SK-N-SH (cell line): ENCODE results near the gene BTAF1. TPM values are rescaled to one million over a fixed set of nuclear protein-coding genes. Genes with fewer than 3 reads are reported as not detected.
A peak's percentile ranks its signal among the peaks of the same experiment; 100 is the strongest.

ENCODE experiments used
- CTCF ChIA-PET: fragments of 300-600, 350-600 bp; formaldehyde crosslinking; extraction: SDS; loops from one replicate; lab custom pipeline; 2021; lab: Yijun Ruan, JAX
- POLR2A ChIA-PET: fragments of 350-600 bp; sonication (Branson Sonifier 250); formaldehyde crosslinking; extraction: SDS; loops from one replicate; lab custom pipeline; 2020; ENCODE audit warnings: antibody characterized with exemption, inconsistent platforms; lab: Yijun Ruan, JAX
- DNase-seq: peaks from one replicate; pipeline ENCODE4 v3.0.0; 2012
- H2AFZ ChIP-seq: fragments of 200-600 bp; sonication (generic); 2 replicates; pipeline ENCODE4 v1.8.1; 2016; ENCODE audit warnings: antibody characterized with exemption, mild to moderate bottlenecking, low read depth
- H3F3A ChIP-seq: fragments of 200-600 bp; sonication (generic); replicated peaks from 2 replicates; pipeline ENCODE3; 2016; ENCODE audit warnings: antibody characterized with exemption, mild to moderate bottlenecking; ENCODE audit not compliant: insufficient read depth
- H3K27ac ChIP-seq, 2 experiments: fragments of 200-500 bp in 1 of 2; fragments of 200-600 bp in 1 of 2; sonication (Bioruptor generic) in 1 of 2; sonication (generic), shearing (Covaris generic) in 1 of 2; 2 replicates each; pipeline versions ENCODE4 v1.5.1 to v1.6.1; 2014 to 2016; ENCODE audit warnings: low read depth in 2 of 2, inconsistent platforms in 1 of 2, low read length in 1 of 2, mild to moderate bottlenecking in 1 of 2, mixed read lengths in 1 of 2
- H3K27me3 ChIP-seq: fragments of 200-600 bp; sonication (generic), shearing (Covaris generic); 2 replicates; pipeline ENCODE4 v1.6.1; 2016; ENCODE audit warnings: mixed run types; ENCODE audit not compliant: insufficient read depth
- H3K36me3 ChIP-seq, 2 experiments: fragments of 200-500 bp in 1 of 2; fragments of 200-600 bp in 1 of 2; sonication (Bioruptor generic) in 1 of 2; sonication (generic) in 1 of 2; replicated peaks in 1 of 2; 2 replicates each; pipeline versions ENCODE3 to v1.5.1; 2014 to 2016; ENCODE audit warnings: low read length in 1 of 2, mild to moderate bottlenecking in 1 of 2; ENCODE audit not compliant: insufficient read depth in 2 of 2, control insufficient read depth in 1 of 2
- H3K4me1 ChIP-seq, 2 experiments: fragments of 200-500 bp in 1 of 2; fragments of 200-600 bp in 1 of 2; sonication (Bioruptor generic) in 1 of 2; sonication (generic), shearing (Covaris generic) in 1 of 2; 2 replicates each; pipeline versions ENCODE4 v1.5.1 to v1.6.1; 2014 to 2016; ENCODE audit warnings: low read depth in 1 of 2, low read length in 1 of 2, mixed run types in 1 of 2; ENCODE audit not compliant: insufficient read depth in 2 of 2, control insufficient read depth in 1 of 2
- H3K4me2 ChIP-seq: fragments of 200-600 bp; sonication (generic), shearing (Covaris generic); 2 replicates; pipeline ENCODE4 v1.6.1; 2017; ENCODE audit warnings: mixed run types
- H3K4me3 ChIP-seq, 2 experiments: fragments of 200-500 bp in 1 of 2; fragments of 200-600 bp in 1 of 2; sonication (Bioruptor generic) in 1 of 2; sonication (generic), shearing (Covaris generic) in 1 of 2; 2 replicates each; pipeline versions ENCODE4 v1.5.1 to v1.8.1; 2014 to 2016; ENCODE audit warnings: low read depth in 2 of 2, inconsistent platforms in 1 of 2, low read length in 1 of 2, mild to moderate bottlenecking in 1 of 2, mixed read lengths in 1 of 2, moderate library complexity in 1 of 2
- H3K79me2 ChIP-seq: fragments of 200-600 bp; sonication (generic); 2 replicates; pipeline ENCODE4 v1.8.1; 2017; ENCODE audit warnings: mild to moderate bottlenecking; ENCODE audit not compliant: insufficient read depth
- H3K9ac ChIP-seq: fragments of 200-600 bp; sonication (generic); 2 replicates; pipeline ENCODE4 v1.6.1; 2017; ENCODE audit warnings: mixed run types
- H3K9me2 ChIP-seq: fragments of 200-600 bp; sonication (generic); 2 replicates; pipeline ENCODE4 v1.6.1; 2017; ENCODE audit warnings: mixed run types
- H3K9me3 ChIP-seq: fragments of 200-600 bp; sonication (generic); 2 replicates; pipeline ENCODE4 v1.6.1; 2017; ENCODE audit warnings: mixed run types, mild to moderate bottlenecking, moderate library complexity
- H4K20me1 ChIP-seq: fragments of 200-600 bp; sonication (generic); 2 replicates; pipeline ENCODE4 v1.6.1; 2017; ENCODE audit warnings: mild to moderate bottlenecking, mixed run types; ENCODE audit not compliant: insufficient read depth
- CTCF ChIP-seq: fragments of 200-600 bp; sonication (generic); IDR thresholded peaks from 2 replicates; pipeline ENCODE4 v1.6.1; 2017; ENCODE audit warnings: antibody characterized with exemption, mild to moderate bottlenecking, moderate library complexity
- FOXM1 ChIP-seq: IDR thresholded peaks from 2 replicates; pipeline ENCODE4 v1.4.0; 2012; ENCODE audit warnings: low read depth, mild to moderate bottlenecking
- GATA2 ChIP-seq: sonication (generic); formaldehyde crosslinking; IDR thresholded peaks from 2 replicates; pipeline ENCODE4 v1.5.0; 2020; ENCODE audit warnings: mild to moderate bottlenecking, missing genetic modification reagents
- IRF3 ChIP-seq: fragments of 150-350 bp; IDR thresholded peaks from 2 replicates; pipeline ENCODE4 v1.6.1; 2016; ENCODE audit warnings: mild to moderate bottlenecking, low read depth, low read length
- JUND ChIP-seq: IDR thresholded peaks from 2 replicates; pipeline ENCODE4 v1.4.0; 2012
- NFIC ChIP-seq: IDR thresholded peaks from 2 replicates; pipeline ENCODE4 v1.4.0; 2012; ENCODE audit warnings: borderline replicate concordance
- RCOR1 ChIP-seq: fragments of 150-350 bp; IDR thresholded peaks from 2 replicates; pipeline ENCODE4 v1.6.1; 2017; ENCODE audit warnings: antibody characterized with exemption, low read length
- SMC3 ChIP-seq: IDR thresholded peaks from 2 replicates; pipeline ENCODE4 v1.6.1; 2012; ENCODE audit warnings: low read depth, low read length, improper control_type of control experiment
- TAF1 ChIP-seq: IDR thresholded peaks from 2 replicates; pipeline ENCODE4 v1.6.1; 2012; ENCODE audit warnings: low read depth, mild to moderate bottlenecking, low read length, moderate library complexity, borderline replicate concordance
- ZBTB33 ChIP-seq: IDR thresholded peaks from 2 replicates; pipeline ENCODE4 v1.4.0; 2012; ENCODE audit warnings: low read depth, borderline replicate concordance
- WGBS: methylation state at CpG from one replicate; pipeline ENCODE4 v1.1.6; 2017; ENCODE audit warnings: low lambda C conversion rate; 5-methylcytosine and 5-hydroxymethylcytosine counted together
- polyA plus RNA-seq, 3 experiments: library from polyadenylated mRNA; depleted of rRNA; stranded (reverse); fragments of >200 nt; gene quantifications; 2 replicates each; pipeline ENCODE4 v1.2.3, GENCODE V29; 2012
- TF ChIP-seq, protein P1 (sequence below): IDR thresholded peaks from 2 replicates; pipeline ENCODE4 v1.6.1; 2012; ENCODE audit warnings: mild to moderate bottlenecking, low read depth, low read length, moderate library complexity

The BTAF1 gene
- polyA plus RNA-seq, 1 of the 3 experiments (the other 2 are of a cell fraction): 9.8 TPM

DNA sequence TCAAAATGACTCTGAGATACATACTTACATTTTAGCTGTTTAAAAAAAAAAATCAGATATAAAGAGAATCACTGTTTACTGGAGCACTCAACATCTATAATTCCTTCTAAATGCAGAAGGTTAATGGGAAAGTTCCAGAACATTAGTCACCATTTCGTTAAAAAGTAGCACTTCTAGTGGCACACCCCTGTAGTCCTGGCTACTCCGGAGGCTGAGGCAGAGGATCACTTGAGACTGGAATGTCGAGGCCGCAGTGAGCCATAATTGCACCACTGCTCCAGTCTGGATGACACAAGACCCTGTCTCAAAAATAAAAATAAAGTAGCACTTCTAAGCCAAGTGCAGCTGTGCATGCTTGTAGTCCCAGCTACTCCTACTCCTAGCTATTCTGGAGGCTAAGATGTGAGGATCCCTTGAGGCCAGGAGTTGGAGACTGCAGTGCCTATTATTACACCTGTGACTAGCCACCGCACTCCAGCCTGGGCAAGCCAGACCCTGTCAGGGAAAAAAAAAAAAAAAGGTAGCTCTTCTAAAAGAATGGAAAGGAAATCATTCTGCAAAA, 16.5 kb upstream of the BTAF1 start:
- Histone ChIP-seq H3K9ac (no peak overlapping the region), H3K9me2 (no peaks in the 10 kb centered on the region), H3K79me2 (no peaks in the 10 kb centered on the region; the same call in 1 of the 2 replicates), H3K4me1 (peaks cover 2 to 9% of the 10 kb centered on the region in 2 experiments; a peak in 3 of 4 replicates), H3K9me3 (no peaks in the 10 kb centered on the region; the same call in 1 of the 2 replicates), H3K27ac (no peak overlapping the region), H4K20me1 (no peaks in the 10 kb centered on the region), H3K27me3 (no peaks in the 10 kb centered on the region), H2AFZ (no peak overlapping the region), H3K36me3 (peaks cover 0 to 3% of the 10 kb centered on the region in 2 experiments), H3K4me2 (peak overlapping the region; percentile 92; the same call in 1 of the 2 replicates), H3K4me3 (peak overlapping the region in 1 of 2 experiments; percentile 80; a peak in 2 of 4 replicates), H3F3A (peaks cover 18% of the 10 kb centered on the region)
- CTCF ChIA-PET: interaction anchor here (0.6 to 3.1 kb wide), 6 partner anchors 8 to 148 kb away, joined by 3 to 24 read pairs (median 4); no protein-coding TSS in a partner anchor
- POLR2A ChIA-PET: interaction anchor here (1.2 kb wide), 1 partner anchor 18 kb away, joined by 3 read pairs; no protein-coding TSS in a partner anchor
- TF ChIP-seq JUND (no peak), GATA2 (CRISPR knock-in tag) (no peak), CTCF (no peak), NFIC (no peak), ZBTB33 (no peak), IRF3 (no peak), TAF1 (no peak), SMC3 (no peak), FOXM1 (no peak), RCOR1 (no peak)
- TF ChIP-seq, protein P1, sequence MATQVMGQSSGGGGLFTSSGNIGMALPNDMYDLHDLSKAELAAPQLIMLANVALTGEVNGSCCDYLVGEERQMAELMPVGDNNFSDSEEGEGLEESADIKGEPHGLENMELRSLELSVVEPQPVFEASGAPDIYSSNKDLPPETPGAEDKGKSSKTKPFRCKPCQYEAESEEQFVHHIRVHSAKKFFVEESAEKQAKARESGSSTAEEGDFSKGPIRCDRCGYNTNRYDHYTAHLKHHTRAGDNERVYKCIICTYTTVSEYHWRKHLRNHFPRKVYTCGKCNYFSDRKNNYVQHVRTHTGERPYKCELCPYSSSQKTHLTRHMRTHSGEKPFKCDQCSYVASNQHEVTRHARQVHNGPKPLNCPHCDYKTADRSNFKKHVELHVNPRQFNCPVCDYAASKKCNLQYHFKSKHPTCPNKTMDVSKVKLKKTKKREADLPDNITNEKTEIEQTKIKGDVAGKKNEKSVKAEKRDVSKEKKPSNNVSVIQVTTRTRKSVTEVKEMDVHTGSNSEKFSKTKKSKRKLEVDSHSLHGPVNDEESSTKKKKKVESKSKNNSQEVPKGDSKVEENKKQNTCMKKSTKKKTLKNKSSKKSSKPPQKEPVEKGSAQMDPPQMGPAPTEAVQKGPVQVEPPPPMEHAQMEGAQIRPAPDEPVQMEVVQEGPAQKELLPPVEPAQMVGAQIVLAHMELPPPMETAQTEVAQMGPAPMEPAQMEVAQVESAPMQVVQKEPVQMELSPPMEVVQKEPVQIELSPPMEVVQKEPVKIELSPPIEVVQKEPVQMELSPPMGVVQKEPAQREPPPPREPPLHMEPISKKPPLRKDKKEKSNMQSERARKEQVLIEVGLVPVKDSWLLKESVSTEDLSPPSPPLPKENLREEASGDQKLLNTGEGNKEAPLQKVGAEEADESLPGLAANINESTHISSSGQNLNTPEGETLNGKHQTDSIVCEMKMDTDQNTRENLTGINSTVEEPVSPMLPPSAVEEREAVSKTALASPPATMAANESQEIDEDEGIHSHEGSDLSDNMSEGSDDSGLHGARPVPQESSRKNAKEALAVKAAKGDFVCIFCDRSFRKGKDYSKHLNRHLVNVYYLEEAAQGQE: no peak
- WGBS: 98% methylated on average over 5 of the region's 5 CpGs
- DNase-seq: no peak
